HG03469 (cell line): ENCODE results near the gene TRDMT1.
"Not testable (repeated sequence)": the region's sequence is repeated elsewhere in the genome, so short reads cannot be mapped to it uniquely, and the experiment has no call there.

ENCODE experiments used
- ATAC-seq: cut with Tn5 transposase; IDR thresholded peaks from one replicate; pipeline ENCODE4 v1.9.1; 2021; ENCODE audit warnings: mild to moderate bottlenecking, moderate library complexity, moderate number of reproducible peaks; ENCODE audit not compliant: unreplicated experiment

The TRDMT1 gene

DNA sequence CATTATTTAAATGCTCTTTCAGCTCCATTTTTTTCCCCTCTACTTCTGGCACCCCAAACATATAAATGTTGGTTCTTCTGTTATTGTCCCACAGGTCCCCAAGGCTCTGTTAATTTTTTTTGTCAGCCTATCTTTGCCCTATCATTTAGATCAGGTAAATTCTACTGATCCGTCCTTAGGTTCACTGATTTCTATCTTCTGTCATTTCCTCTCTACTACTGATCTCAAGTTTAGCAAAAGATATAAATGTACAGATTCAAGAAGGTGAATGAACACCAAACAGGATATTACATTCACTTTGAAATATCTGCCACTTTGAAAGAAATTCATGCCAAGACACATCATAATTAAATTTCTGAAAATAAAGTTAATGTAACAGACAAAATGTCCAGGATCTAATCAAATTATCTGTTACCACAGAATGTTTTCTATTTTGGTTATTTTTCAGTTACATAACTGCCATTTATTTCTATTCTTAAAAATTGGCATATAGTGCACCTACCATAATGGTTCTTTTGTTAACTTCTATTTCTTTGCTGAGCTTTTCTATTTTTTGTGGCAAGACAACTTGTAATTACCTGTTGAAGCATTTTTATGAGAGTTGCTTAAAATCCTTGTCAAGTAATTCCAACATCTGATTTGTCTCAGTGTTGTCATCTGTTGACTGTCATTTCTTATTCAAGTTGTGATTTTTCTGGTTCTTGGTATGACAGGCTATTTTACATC, 59.8 kb downstream of the TRDMT1 start:
- ATAC-seq, result no peak

DNA sequence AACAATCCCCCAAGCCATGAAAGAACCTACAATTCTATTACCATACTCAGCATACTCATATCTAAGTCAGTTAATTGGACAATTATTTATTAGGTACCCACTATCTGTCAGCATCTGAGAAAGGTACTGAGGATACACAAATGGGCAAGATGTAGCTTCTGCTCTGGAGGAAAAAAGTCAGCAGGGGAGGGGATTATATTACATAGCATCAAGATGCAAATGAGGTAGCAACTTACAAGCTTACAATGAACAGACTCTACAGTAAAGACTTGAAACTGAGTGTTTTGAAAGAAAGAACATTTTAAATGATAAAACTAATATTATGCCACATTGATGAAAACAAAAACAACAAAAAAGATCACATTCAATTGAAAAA, 61.1 kb downstream of the TRDMT1 start:
- ATAC-seq, result no peak

DNA sequence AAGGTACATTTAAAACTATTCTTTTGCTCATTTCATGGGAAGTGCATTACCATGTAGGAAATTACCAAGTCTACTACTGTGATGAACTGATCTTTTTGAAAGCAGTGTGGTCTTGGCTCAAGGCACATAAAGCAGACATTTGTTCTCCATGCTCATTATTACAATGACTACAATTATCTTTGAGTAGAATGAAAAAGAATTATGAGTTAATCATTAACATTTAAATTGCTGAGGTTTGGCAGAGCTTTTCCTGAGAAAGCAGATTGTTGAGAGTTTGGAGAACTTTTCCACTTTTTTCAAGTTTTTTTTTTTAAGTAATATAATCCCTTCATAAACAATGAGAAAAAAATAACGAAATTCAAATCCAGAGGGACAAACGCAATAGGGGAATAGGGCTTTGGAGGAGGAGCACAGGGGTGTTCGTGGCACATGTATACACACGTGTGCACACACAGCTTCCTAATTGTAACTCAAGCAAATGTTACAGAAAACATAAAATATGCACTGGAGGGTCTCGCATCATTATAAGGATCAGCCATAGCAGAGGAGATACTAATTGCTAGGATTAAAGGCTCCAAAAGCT, 62.9 kb downstream of the TRDMT1 start:
- no peak for ATAC-seq

DNA sequence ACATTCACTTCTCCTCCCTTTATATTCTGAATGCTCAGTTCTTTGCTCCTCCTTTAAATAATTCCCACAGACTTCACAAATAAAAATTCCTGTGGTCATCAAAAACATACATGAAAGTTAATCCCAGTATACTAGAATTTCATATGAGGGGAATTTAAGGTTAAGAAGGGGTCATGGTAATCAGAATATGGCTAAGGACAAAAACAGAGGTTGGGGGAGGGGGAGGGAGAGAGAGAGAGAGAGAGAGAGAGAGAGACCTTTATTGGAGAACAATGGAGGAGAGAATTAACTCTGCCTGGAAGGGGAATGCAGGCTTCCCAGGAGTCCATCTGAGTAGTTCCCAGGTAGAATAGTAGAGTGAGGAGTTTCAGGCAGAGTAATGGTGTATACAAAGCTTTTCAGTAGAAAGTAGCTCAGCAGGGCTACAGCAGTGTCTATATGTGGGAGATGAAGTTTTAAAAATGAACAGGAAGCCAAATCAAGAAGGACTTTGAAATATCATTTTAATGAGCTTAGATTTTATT, 66.7 kb downstream of the TRDMT1 start:
- ATAC-seq, result no peak

DNA sequence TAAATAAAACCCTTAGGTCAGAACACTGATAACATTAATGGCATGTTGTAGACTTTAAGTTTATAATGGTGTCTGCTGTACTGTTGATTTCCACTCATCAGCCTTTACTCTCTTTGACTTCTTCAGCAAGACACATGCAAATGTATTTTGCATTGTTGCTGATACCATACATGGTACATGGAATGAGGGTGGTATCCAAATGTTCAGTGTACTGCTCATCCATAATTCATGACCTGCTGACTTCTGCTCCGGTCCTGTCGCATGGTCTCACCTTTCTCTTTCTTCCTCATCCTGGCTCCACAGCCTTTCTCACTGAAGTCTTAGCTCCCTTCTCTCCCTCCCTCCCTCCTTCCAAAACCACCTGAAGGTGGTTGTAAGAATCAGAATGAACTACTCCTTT, 67.2 kb downstream of the TRDMT1 start:
- ATAC-seq, result no peak

DNA sequence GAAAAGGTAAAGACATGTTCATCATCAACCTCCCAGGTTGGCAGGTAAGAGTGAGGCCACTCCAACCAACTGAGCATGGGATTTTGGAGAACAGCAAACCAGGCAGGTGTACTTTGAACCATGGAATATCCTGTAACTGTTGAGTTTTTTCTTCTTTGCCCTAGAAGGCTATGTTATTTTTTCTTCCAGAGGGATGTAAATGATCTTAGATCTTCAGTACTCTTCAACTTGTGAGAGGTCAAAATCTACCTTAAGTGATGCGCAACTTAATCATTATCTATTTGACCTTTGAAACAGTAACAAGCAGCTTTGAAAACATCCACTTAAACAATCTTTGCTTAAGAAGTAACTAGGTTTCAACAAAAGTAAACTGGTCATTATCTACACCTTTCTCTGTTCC, 71.7 kb downstream of the TRDMT1 start, which contains the start of gene CUBN:
CUBN (minus strand) TSS at position 71 of the 400 bp plus-strand sequence; CDS start at position 25, 46 bp downstream.
- no peak for ATAC-seq

DNA sequence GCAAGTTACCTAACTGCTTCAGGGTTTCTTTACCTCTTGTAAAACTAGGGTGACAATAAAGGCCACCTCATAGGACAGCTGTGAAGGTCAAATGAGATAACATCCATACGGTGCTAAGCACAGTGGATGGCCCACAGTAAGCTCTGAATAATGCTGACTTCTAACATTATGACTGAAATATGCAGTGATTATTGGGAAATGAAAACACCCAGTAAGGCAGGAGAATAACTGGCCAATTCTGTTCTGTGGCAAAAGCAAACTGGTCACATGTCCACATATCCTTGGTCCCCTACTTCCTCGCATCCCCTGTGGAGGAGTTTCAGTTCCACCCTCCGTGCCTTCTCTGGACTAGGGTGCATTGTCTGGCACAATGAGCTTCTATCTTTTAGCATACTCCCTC, 73.2 kb downstream of the TRDMT1 start:
- no peak for ATAC-seq

DNA sequence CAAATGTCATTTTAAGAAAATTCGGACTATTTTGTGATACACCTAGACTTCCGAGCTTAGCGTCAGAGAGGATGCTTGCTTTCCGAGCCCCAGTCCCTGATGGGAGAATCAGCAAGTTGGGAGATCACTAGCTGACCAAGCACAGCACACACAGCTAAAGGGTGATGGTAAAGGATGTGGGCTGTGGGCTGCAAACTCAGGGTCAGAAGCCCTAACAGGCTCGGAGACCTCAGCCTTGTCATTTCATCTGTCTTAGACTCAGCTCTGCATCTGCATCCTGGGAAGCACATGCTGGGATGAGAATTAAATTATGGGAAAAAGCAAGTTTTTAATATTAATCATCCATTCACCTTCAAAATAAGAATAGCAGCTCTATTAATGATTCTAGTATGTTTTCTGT, 75.1 kb downstream of the TRDMT1 start:
- no peak for ATAC-seq

DNA sequence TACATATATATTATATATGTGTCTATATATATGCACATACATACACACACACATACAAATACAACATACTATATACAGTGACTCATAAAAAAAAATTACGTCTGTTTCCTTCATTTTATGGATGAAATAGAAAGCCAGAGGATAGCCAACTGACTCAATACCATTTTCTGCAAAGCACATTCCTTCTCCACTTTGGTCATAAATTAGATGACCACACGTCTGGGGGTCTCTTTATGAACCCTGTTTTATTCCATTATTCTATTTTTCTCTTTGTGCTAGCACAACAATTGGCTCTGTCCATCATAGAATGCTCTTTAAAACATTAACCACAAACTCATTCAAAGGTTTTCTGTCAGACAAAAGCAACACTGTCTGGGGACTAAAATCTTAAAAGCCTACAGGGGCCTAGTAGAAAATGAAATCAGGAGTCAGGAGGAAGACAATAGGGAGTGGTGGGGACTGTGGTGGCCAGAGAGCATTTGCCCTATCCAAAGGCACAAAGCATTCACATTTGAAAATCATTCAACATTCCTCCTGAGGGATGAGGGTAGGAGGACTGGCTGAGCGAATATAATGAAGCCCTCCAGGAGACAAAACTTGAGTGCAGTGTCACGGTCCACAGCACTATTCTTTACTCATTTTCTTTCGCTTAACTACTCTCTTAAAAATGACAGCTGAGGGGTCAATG, 76.1 kb downstream of the TRDMT1 start:
- no peak for ATAC-seq

DNA sequence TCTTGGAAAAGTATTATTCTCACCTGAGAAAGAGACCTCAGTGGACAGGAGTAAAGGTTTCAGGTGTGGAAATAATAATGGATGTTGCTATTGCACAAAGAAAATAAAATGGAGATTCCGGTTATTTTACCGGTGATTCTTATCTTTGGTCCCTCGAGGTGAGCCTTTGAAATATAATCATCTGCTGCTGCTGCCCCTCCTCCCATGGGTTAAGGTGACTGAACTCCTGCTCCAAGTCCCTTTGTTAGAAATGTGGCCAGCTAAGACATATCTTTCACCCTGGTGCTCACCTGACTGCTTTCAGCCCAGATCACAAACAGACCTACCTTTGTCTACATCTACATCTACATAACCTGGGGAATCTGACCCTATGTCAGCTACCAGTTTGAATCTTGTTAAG, 77.5 kb downstream of the TRDMT1 start:
- no peak for ATAC-seq

DNA sequence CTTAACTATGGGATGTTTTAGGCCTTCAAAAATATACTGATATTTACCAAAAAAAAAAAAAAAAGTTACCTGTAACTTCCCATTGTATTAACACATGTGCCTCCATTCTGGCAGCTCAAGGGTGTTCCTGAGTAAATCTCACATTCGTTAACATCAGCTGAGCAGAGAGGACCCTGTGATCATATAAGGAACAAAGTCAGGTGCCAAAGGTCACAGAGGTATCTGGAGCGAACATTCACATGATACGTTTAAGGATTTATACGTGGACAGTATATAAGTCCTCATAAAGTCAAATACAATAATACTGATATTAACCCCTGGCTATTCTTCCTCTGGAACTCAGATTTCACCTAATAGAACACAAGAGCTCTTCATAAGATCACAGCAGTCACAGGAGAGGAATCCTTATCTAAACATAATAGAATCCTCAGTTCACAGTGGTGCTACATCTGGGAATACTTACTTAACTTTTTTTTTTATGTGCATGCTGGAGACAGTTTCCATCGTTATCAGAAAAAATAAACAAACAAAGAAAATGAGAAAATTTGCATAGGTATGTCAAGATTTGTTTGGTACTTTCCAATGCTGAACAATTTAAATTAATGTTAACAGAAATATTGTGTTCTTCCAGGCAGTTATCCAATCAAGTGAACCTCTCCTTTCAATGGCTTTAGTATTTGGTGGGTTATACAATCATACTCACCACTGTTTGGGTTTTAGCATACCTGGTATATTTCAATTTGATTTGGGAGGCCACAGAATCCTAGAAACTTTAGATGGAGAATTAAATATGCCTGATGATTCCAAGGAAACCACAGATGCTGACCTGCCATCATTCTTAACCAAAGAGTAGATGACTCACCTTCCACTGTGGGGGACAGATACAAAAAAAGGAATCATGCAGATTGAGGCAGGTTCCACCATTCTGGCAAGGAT, 78.5 kb downstream of the TRDMT1 start:
- no peak for ATAC-seq

DNA sequence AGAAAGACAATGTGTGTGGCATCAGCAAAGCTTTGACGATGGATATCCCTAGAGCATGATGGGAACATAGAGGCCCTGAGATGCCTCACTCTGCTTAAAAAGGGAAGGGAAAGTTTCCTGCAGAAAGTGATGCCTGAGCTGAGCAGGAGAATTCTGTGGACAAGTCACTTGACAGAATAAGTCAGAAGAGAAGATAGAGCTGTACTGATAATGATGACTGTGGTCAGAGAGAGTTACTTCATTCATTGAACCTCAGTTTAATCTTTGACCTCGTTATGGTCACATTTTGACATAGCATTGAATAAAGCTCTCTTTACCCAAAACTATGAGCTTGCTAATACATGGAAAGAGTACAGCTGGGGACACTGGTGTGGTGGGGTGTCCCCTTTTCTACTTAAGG, 79.4 kb downstream of the TRDMT1 start:
- no peak for ATAC-seq

DNA sequence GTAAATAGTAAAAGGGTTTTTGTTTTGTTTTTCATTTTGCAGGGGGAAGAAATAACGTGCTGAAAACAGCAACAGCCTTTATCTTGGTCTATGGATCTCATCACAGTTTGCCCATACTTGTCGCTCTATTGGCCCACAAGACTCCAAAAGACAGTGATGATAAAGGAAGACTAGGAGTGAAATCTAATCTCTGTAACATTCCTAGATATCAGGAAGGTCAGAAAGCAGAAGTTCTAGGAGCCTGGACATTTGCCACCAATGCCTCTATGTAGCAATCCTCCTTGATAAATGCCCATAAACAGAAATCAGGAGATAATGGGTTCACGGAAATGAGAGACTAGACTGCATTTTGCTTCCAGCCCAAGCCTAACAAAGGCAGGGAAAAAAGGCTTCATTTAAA, 80.8 kb downstream of the TRDMT1 start:
- no peak for ATAC-seq

DNA sequence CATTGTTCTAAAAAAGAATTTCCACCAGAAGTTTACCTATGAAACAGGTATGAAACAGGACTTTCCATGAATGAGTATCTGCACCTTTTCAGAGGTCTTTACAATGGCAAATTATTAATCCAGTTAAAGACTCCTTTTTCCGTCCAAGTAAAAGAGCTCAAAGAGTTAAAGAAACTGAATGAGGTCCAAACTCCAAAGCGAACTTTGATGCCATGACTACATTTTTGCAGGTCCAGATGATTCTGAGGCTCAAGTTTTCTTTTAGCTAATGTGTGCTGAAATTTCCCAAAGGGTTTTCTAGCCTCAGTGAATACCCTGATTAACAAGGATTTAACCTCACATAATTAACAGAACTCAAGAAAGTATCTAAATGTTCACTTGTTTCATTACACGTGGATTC, 81.6 kb downstream of the TRDMT1 start:
- ATAC-seq, result no peak

DNA sequence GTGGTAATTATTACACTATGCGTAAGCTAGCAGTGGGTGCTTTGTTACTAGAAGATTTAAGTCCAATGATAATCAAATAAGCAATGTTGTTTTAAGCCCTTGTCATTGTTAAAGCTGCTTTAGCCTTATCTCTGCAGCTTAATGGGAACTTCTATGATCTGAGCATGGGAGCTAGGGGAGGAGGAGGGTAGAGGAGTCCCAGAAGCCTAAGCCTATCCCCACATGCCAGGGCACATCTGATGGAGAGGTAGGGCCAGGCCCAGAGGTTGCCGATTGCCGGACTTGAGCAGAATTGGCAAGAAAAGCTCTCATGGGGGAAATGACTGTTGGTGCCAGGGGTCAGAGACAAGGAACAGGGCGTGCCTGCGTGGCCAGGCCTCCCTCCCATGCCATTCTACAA, 85.3 kb downstream of the TRDMT1 start:
- ATAC-seq, result no peak

DNA sequence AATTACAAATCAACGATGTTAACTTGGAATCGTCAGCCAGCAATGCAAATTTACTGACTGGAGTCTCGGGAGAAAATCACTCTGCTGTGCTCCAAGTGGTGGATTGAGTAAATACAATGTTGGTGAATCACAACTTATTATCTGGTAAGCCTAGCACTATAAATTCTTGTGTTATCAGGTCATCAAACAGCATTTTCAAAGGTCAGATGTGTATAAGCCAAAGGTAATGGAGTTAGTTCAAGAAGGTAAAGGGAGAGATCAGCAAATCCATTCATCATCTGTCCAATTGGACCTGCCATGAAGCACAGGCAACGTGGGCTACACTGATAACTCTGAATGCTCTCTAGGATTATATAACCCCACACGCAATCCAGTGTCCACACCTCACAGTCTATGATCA, 85.8 kb downstream of the TRDMT1 start:
- ATAC-seq, result no peak

DNA sequence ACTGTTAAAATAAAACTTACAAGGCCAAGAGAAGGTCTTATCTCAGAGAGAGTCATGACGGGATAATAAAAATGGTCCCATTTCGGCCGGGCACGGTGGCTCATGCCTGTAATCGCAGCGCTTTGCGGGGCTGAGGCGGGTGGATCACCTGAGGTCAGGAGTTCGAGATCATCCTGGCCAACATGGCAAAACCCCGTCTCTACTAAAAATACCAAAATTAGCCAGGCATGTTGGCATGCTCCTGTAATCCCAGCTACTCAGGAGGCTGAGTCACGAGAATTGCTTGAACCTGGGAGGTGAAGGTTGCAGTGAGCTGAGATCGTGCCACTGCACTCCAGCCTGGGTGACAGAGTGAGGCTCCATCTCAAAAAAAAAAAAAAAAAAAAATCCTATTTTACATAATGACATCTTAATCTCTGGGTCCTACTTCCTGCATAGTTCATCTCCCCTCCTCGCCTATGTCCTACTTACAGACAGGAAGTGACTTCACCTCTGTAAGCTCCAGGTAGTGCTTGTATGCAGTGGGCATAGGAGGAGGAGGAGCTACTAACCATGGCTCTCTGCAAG, 86.5 kb downstream of the TRDMT1 start:
- not testable (repeated sequence) for ATAC-seq

DNA sequence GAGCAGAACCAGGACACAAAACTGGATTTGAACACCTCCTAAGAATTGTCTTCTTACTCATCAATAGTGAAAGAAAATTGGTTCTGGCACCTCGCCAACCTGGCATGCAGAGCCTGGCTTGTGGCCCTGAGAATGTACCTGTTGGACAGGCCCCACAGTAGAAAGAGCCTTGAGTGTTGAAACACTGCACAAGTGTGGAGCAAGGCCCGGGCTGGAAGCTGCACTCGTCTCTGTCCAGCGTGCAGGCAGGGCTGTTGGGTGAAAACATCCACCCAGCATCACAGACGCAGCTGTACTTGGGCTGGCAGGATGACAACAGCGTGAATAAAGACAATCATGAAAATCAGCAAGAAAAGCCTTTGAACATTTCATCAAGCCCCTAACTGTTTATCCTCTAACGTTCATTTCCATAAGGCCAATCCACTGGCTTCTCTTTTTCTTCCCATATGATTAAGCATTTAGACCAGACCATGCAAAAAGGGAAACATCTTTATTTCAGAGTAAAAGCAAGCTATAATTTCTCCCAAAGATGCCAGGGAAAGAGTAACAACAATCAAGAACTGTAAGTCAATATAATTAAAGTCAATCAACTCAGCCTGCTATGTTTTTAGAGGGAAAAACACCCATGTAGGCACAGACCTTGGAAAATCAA, 87.5 kb downstream of the TRDMT1 start:
- no peak for ATAC-seq

DNA sequence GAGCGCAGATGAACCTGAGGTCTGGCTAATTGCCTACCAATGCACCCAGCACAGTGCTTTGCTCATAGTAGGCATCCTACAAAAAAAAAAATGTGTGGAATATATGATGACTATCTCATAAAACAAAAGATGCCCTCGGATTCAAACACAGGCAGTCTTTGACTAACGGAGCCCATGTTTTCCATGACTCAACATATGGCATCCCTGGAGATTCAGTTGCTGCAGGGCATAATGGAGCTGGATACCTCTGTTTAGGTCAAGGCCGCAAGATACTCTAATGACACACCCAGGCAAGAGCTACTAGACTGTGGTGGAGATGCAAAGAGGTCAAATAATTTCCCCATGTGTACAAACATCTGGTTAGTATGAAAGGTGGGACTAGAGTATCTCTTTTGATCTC, 88.1 kb downstream of the TRDMT1 start:
- no peak for ATAC-seq

DNA sequence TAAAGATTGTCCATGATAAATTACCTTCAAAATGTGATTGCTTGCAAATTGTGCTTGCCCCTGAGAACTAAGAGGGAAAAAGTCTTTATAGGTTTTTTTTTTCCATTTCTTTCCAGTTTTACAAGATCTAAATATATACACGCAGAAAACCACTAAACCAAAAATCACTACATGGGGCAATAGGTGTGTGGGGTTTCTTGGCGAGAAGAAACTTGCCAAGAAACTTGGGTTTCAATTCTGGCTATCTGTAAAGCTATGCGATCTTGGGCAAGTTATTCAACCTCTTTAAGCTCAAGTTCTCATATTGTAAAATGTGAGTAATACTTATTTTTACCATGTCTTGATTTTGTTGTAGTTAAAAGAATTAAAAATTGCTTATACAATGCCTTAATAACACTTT, 88.9 kb downstream of the TRDMT1 start:
- no peak for ATAC-seq
